GM23338 (cell line): ENCODE results near the gene SCGB2B2. TPM values are rescaled to one million over a fixed set of nuclear protein-coding genes. Genes with fewer than 3 reads are reported as not detected.
A peak's percentile ranks its signal among the peaks of the same experiment; 100 is the strongest.

ENCODE experiments used
- ATAC-seq: fragments of 200-7000 bp; cut with Tn5 transposase; 3 replicates; pipeline ENCODE4 v1.9.1; 2020
- DNase-seq: peaks from one replicate; pipeline ENCODE4 v3.0.0-alpha.2; 2015; ENCODE audit warnings: low spot score
- H2AFZ ChIP-seq: fragments of 200-600 bp; sonication (generic); 2 replicates; pipeline ENCODE4 v1.8.0; 2016; ENCODE audit warnings: antibody characterized with exemption, mild to moderate bottlenecking, moderate library complexity
- H3F3A ChIP-seq: fragments of 200-600 bp; sonication (generic); replicated peaks from 2 replicates; pipeline ENCODE4 v1.8.0; 2017; ENCODE audit warnings: antibody characterized with exemption, mixed run types, low read depth
- H3K27ac ChIP-seq: fragments of 200-600 bp; sonication (generic); 2 replicates; pipeline ENCODE4 v1.6.1; 2016; ENCODE audit warnings: low read depth
- H3K27me3 ChIP-seq: fragments of 200-600 bp; sonication (generic); 2 replicates; pipeline ENCODE4 v1.8.0; 2016; ENCODE audit warnings: mild to moderate bottlenecking, mixed run types, moderate library complexity; ENCODE audit not compliant: insufficient read depth
- H3K36me3 ChIP-seq: fragments of 200-600 bp; sonication (generic); 2 replicates; pipeline ENCODE4 v1.8.0; 2016; ENCODE audit warnings: mild to moderate bottlenecking; ENCODE audit not compliant: insufficient read depth
- H3K4me1 ChIP-seq: fragments of 200-600 bp; sonication (generic); 2 replicates; pipeline ENCODE4 v1.8.0; 2016; ENCODE audit warnings: mild to moderate bottlenecking, moderate library complexity; ENCODE audit not compliant: insufficient read depth
- H3K4me2 ChIP-seq: fragments of 200-600 bp; sonication (generic); 2 replicates; pipeline ENCODE4 v1.7.1; 2017; ENCODE audit warnings: mixed run types
- H3K4me3 ChIP-seq: fragments of 200-600 bp; sonication (generic); 2 replicates; pipeline ENCODE4 v1.6.1; 2016; ENCODE audit warnings: mixed run types
- H3K79me2 ChIP-seq: fragments of 200-600 bp; sonication (generic); replicated peaks from 2 replicates; pipeline ENCODE4 v1.8.0; 2017; ENCODE audit warnings: mild to moderate bottlenecking; ENCODE audit not compliant: insufficient read depth
- H3K9me2 ChIP-seq: fragments of 200-600 bp; sonication (generic); 2 replicates; pipeline ENCODE4 v1.8.0; 2017; ENCODE audit not compliant: insufficient read depth
- H4K20me1 ChIP-seq: fragments of 200-600 bp; sonication (generic); replicated peaks from 2 replicates; pipeline ENCODE4 v1.8.0; 2017; ENCODE audit warnings: mild to moderate bottlenecking; ENCODE audit not compliant: insufficient read depth
- H3K27ac Mint-ChIP-seq: 2 replicates; pipeline ENCODE4 v1.8.0; 2020; ENCODE audit warnings: inconsistent platforms, mild to moderate bottlenecking, moderate library complexity, mixed read lengths
- H3K27me3 Mint-ChIP-seq: 3 replicates; pipeline ENCODE4 v1.8.0; 2022; ENCODE audit warnings: low read depth, mild to moderate bottlenecking, moderate library complexity, mixed read lengths, inconsistent platforms; ENCODE audit not compliant: insufficient read depth, poor library complexity
- H3K36me3 Mint-ChIP-seq: 3 replicates; pipeline ENCODE4 v1.8.0; 2021; ENCODE audit warnings: low read depth, mild to moderate bottlenecking, inconsistent platforms, moderate library complexity, mixed read lengths
- H3K4me1 Mint-ChIP-seq: 3 replicates; pipeline ENCODE4 v1.8.0; 2020; ENCODE audit warnings: mild to moderate bottlenecking, inconsistent platforms, mixed read lengths
- H3K4me3 Mint-ChIP-seq: 3 replicates; pipeline ENCODE4 v1.8.0; 2021; ENCODE audit warnings: moderate library complexity, mild to moderate bottlenecking, inconsistent platforms, mixed read lengths
- H3K9me3 Mint-ChIP-seq: 3 replicates; pipeline ENCODE4 v1.8.0; 2020; ENCODE audit warnings: moderate library complexity, mild to moderate bottlenecking, inconsistent platforms, mixed read lengths
- CREB1 ChIP-seq: fragments of 250-450 bp; sonication (Bioruptor Pico); IDR thresholded peaks from 2 replicates; pipeline ENCODE4 v1.5.0; 2020; ENCODE audit warnings: low read depth, mild to moderate bottlenecking, moderate library complexity
- CTCF ChIP-seq, 2 experiments: fragments of 200-600 bp in 1 of 2; sonication (generic) in 1 of 2; conservative IDR thresholded peaks; 2 replicates each; pipeline versions ENCODE4 v1.5.1 to v1.6.1; 2016 to 2017; ENCODE audit warnings: antibody characterized with exemption in 2 of 2, low read depth in 2 of 2, mild to moderate bottlenecking in 2 of 2, moderate library complexity in 1 of 2
- ETS1 ChIP-seq: IDR thresholded peaks from 2 replicates; pipeline ENCODE4 v1.6.1; 2016; ENCODE audit warnings: antibody characterized with exemption
- EZH2phosphoT487 ChIP-seq: fragments of 200-600 bp; sonication (generic); IDR thresholded peaks from one replicate; pipeline ENCODE4 v1.8.1; 2018; ENCODE audit warnings: antibody characterized with exemption; ENCODE audit not compliant: unreplicated experiment
- JUNB ChIP-seq: IDR thresholded peaks from one replicate; pipeline ENCODE4 v1.6.1; 2016; ENCODE audit warnings: antibody characterized with exemption; ENCODE audit not compliant: unreplicated experiment
- NANOG ChIP-seq: IDR thresholded peaks from 2 replicates; pipeline ENCODE4 v1.6.1; 2016; ENCODE audit warnings: antibody characterized with exemption, borderline replicate concordance
- POLR2AphosphoS5 ChIP-seq: IDR thresholded peaks from 2 replicates; pipeline ENCODE4 v1.6.1; 2016; ENCODE audit warnings: antibody characterized with exemption, low read depth
- STAT1 ChIP-seq: IDR thresholded peaks from one replicate; pipeline ENCODE4 v1.6.1; 2016; ENCODE audit warnings: antibody characterized with exemption; ENCODE audit not compliant: unreplicated experiment
- ZNF114 ChIP-seq: fragments of 250-450 bp; sonication (Bioruptor Pico); IDR thresholded peaks from 2 replicates; pipeline ENCODE4 v1.5.0; 2020; ENCODE audit warnings: mild to moderate bottlenecking, moderate library complexity
- ZNF331 ChIP-seq: fragments of 250-450 bp; sonication (Bioruptor Pico); IDR thresholded peaks from 2 replicates; pipeline ENCODE4 v1.5.0; 2020; ENCODE audit warnings: low read depth, mild to moderate bottlenecking, moderate library complexity
- ZNF462 ChIP-seq: fragments of 250-450 bp; sonication (Bioruptor Pico); IDR thresholded peaks from 2 replicates; pipeline ENCODE4 v1.5.0; 2020; ENCODE audit warnings: mild to moderate bottlenecking, moderate library complexity
- polyA plus RNA-seq: library from polyadenylated mRNA; unstranded; fragments of >200 nt; fragmentation: Nextera tagmentation; extraction: Ambion mirVana; gene quantifications from 2 replicates; pipeline ENCODE4 v1.2.1, GENCODE V29; 2016
- total RNA-seq: library from RNA; depleted of rRNA; stranded (reverse); fragments of >200 nt; shearing (Covaris generic); gene quantifications from 2 replicates; pipeline ENCODE4 v1.2.3, GENCODE V29; 2014

Gene SCGB2B2
- total and polyA plus RNA-seq, 2 experiments from 2014 or later, result 0.28 TPM; not detected in 1

GRCh38 chr19:34678085-34678412 lies 1.1 kb upstream of the SCGB2B2 start:
- H3K27me3 Mint-ChIP-seq, result peaks cover 9% of the 10 kb centered on the region
- ATAC-seq (no peak; the same call in 2 of the 3 replicates), DNase-seq (no peak)
- TF ChIP-seq JUNB, result no peak
- no peak for TF ChIP-seq CTCF (conservative IDR thresholded peaks at IDR 0.05; ENCODE audit: low read depth in 2 of 2)
- no peak for TF ChIP-seq ETS1
- TF ChIP-seq ZNF331, result no peak
- no peak for TF ChIP-seq POLR2AphosphoS5
- TF ChIP-seq STAT1, result no peak
- TF ChIP-seq NANOG, result no peak
- no peak for TF ChIP-seq ZNF114 (CRISPR knock-in tag)
- no peak for TF ChIP-seq ZNF462 (CRISPR knock-in tag)
- no peak for TF ChIP-seq CREB1
- no peak for TF ChIP-seq EZH2phosphoT487
- H3K4me2 ChIP-seq, result peak overlapping the region; percentile 91
- H3K27me3 ChIP-seq, result peaks cover 10% of the 10 kb centered on the region; the same call in 1 of the 2 replicates
- H3K27ac ChIP-seq, result peak overlapping the region; percentile 83; the same call in 1 of the 2 replicates
- peak overlapping the region; percentile 93 for H3K4me3 Mint-ChIP-seq
- peak overlapping the region; percentile 67 for H3K4me3 ChIP-seq
- peak overlapping the region; percentile 82; the same call in 1 of the 2 replicates for H2AFZ ChIP-seq
- H3K79me2 ChIP-seq, result peaks cover 4% of the 10 kb centered on the region
- H3K9me3 Mint-ChIP-seq, result peaks cover 12% of the 10 kb centered on the region; the same call in 2 of the 3 replicates
- peaks cover 46% of the 10 kb centered on the region for H3K36me3 Mint-ChIP-seq
- H3K4me1 ChIP-seq, result peaks cover 16% of the 10 kb centered on the region
- H3K9me2 ChIP-seq, result peaks cover 9% of the 10 kb centered on the region; the same call in 1 of the 2 replicates
- H3K27ac Mint-ChIP-seq, result peak overlapping the region; percentile 97
- peaks cover 8% of the 10 kb centered on the region; the same call in 2 of the 3 replicates for H3K4me1 Mint-ChIP-seq
- peaks cover 16% of the 10 kb centered on the region for H3K36me3 ChIP-seq
- no peaks in the 10 kb centered on the region for H3F3A ChIP-seq
- no peaks in the 10 kb centered on the region for H4K20me1 ChIP-seq
